SHP77 treated with DMSO at 0.1 percent for 48 hours (cell line): ENCODE results near the gene RIN1.
"Not testable (repeated sequence)": the region's sequence is repeated elsewhere in the genome, so short reads cannot be mapped to it uniquely, and the experiment has no call there.

ENCODE experiments used
- DNase-seq: peaks from one replicate; lab custom pipeline; 2025; lab: John Stamatoyannopoulos, UW

The RIN1 gene

GRCh38 chr11:66317723-66318599 lies 18.3 kb downstream of the RIN1 start:
- DNase-seq = no peak

- DNase-seq = no peak
Measured at GRCh38 chr11:66317322-66317722, 18.9 kb downstream of the RIN1 start.

DNA sequence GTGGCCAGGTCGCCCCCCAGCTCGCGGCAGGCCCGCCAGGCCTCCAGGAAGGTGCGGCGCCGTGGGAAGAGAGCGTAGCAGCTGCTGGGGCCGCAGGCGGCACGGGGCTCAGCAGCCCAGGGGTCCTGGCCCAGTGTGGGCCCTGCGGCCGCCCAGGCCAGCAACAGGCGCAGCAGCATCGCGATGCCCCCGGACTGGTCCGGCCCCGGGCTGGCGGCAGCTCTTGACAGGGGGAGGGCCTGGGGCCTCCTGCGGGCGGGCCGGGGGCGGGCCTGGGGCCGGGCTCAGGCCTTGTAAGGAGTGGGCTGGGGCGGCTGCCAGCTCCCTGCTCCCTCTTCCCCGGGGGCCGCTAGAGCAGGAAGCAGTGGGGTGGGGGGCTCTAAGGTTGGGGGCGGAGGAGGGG lies 19.4 kb downstream of the RIN1 start, which contains the start of gene CD248:
TSS of gene CD248 (minus strand) at position 196 of the 403 bp plus-strand sequence. CDS start at position 179, 17 bp downstream.
- DNase-seq = no peak

- DNase-seq = peak; percentile 59
Measured at GRCh38 chr11:66315921-66316811, 20.1 kb downstream of the RIN1 start.

DNA sequence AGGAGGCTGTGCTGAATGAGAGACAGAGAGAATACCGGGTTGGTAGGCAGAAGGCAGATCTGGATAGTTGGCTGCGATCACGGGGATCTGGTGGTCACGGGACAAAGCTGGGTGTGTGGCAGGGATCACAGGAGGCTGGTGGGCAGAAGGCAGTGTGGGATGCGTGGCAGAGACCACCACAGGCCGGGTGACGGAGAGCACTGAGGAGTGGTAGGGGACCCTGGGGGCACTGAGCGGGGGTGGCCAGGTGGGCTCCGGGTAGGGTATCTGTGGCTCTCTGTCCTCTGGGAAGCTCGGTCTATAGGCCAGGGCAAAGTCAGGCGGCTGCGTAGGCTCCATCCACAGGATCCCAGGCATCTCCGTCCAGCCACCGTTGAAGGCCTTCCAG lies 20.7 kb downstream of the RIN1 start:
- DNase-seq = no peak

- DNase-seq = no peak
Measured at GRCh38 chr11:66314561-66315497, 21.4 kb downstream of the RIN1 start.

- DNase-seq = no peak
Measured at GRCh38 chr11:66314186-66314501, 22.1 kb downstream of the RIN1 start.

DNA sequence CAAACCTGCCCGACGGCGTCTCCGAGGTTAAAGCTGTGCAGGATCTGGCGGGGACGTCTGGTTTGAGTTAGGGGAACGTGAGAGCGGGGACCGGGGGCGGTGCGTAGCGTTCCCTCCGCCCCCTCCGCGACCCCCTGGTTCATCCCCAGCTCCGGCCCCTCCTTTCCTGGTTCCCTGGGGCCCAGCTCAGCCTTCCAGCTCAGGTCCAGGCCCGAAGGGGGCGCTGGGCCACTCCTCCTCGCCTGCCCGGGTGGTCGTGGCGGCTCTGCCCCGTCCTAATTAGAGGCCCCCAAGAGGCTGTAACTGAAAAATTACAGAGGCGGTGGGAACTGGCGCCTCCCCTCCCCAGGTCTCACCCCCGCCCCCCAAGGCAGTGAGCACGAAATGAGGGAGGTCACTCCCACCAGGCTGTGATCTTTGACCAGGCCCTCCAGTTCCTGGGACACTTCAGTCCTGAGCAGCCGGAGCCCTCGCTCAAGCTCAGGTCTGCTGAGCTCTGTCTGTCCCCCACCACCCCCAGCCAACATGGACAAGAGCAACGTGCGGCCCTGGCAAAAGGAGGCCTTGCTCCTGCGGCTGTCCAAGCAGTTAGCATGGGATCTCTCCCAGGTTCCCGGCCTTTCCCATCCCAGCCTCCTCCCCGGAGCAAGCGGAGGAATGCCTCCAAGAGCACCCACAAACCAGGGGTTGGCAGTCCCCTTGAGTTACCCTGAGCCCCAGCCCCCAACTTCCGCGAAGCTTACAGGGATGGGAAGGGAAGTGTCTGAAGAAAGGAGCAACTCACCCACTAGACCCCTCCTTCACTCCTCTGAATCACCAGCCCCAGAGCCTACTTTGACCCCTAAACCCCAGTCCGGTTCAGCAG lies 22.7 kb downstream of the RIN1 start:
- DNase-seq = no peak

GRCh38 chr11:66312549-66313320 lies 23.5 kb downstream of the RIN1 start:
- peak; percentile 95 for DNase-seq

GRCh38 chr11:66311965-66312548 lies 24.2 kb downstream of the RIN1 start:
- peak; percentile 96 for DNase-seq

- DNase-seq = no peak
Measured at GRCh38 chr11:66311470-66311964, 24.7 kb downstream of the RIN1 start.

- DNase-seq = not testable (repeated sequence)
Measured at GRCh38 chr11:66310803-66311440, 25.3 kb downstream of the RIN1 start.

GRCh38 chr11:66310324-66310723 lies 25.9 kb downstream of the RIN1 start:
- no peak for DNase-seq

GRCh38 chr11:66309475-66309874 lies 26.8 kb downstream of the RIN1 start:
- no peak for DNase-seq

DNA sequence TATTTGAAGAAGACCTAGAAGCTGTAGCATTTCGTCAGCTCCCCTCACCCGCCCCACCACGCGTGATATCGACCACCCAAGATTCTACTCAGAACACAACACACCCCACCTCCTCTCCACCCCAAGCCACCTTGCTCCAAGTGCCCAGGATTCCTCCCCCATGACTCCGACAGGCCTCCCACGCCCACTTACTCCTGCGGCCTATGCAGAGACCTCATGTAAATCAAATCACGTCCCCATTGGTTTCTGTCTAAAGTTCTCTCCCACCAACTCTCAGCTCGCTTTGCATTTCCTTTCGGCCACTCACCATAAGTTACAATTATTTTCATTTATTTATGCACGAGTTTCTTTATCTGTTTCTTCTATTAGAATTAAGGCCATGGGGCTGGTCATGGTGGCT lies 33.6 kb downstream of the RIN1 start:
- DNase-seq = no peak

- DNase-seq = no peak
Measured at GRCh38 chr11:66299186-66299585, 37.0 kb downstream of the RIN1 start.

DNA sequence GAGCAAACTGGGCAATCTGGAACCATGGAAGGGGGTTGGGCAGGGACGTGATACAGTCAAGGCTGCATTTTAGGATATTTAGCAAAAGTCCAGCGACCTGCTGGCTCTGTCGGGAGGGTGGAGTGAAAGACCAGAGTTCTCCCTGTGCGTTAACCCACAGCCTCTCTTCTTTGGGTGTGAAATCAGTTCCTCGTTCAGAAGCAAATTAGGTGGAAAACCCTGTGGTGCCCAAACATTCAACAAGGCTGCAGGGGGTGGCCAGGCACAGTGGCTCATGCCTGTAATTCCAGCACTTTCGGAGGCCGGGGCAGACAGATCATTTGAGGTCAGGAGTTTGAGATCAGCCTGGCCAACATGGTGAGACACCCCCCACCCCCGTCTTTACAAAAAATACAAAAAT lies 38.6 kb downstream of the RIN1 start:
- no peak for DNase-seq

GRCh38 chr11:66294626-66295620 lies 41.3 kb downstream of the RIN1 start:
- DNase-seq = no peak
